ENCODE data around the gene KLF6. TPM values are rescaled to one million over a fixed set of nuclear protein-coding genes. Genes with fewer than 3 reads are reported as not detected.

The KLF6 gene
- total and polyA plus RNA-seq, 2 donors (not counting 1 experiment from before 2014, with no cell fraction given), result 175 to 921 TPM

DNA sequence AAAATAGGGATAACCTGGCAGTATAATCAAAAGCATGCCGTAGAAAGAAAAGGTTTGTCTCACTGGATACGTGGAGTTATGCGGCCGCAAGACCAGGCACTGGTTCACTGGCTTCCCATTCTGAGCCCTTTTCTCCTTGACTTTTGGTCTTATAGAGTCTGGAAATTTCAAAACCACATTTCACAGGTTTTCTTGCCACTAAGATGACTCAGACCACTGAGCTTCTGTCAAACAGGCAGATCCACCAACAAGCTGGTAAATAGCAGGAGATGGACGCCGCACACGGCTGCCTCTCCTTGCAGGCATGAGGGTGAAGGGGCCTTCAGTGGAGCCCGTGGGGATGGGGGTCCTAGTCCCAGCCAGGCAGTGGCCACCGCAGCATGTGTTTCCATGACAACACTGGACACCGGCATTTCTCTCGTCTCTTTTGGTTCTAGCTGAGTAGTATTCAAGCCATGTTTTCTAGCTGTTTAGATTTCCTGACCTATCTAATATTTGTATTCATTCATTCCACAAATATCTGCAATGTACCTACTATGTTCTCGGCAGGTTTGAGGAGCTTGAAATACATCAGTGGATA, 55.5 kb downstream of the KLF6 start:
- H3K79me2 ChIP-seq (ENCODE audit: control insufficient read depth, insufficient read depth, low read length), result no peaks in the 10 kb centered on the region
- TF ChIP-seq CTCF (IDR thresholded peaks at IDR 0.05), result no peak
- no peak for TF ChIP-seq EZH2 (IDR thresholded peaks at IDR 0.05; ENCODE audit: borderline replicate concordance, insufficient read depth, low read depth, low read length, poor library complexity, severe bottlenecking)
- no peak overlapping the region for H3K4me2 ChIP-seq (replicated peaks; ENCODE audit: low read depth, low read length, poor library complexity, severe bottlenecking)
- H3K27me3 ChIP-seq (replicated peaks in 1 of 4; ENCODE audit: control extremely low read depth in 1 of 4, control insufficient read depth in 3 of 4, insufficient read depth in 4 of 4, low read length in 3 of 4), result no peaks in the 10 kb centered on the region
- H3K9ac ChIP-seq (ENCODE audit: low read length), result no peak overlapping the region
- Mint-ChIP-seq H3K4me3 (no peak overlapping the region), H3K27ac (no peak overlapping the region), H3K4me1 (no peaks in the 10 kb centered on the region), H3K9me3 (ENCODE audit: insufficient read depth) (peaks cover 3% of the 10 kb centered on the region), H3K27me3 (peaks cover 7% of the 10 kb centered on the region)
- 86% methylated on average over 11 of the region's 12 CpGs for WGBS (ENCODE audit: insufficient coverage)
- H3K9me3 ChIP-seq (ENCODE audit: control extremely low read depth in 1 of 3, control insufficient read depth in 2 of 3, insufficient read depth in 1 of 3, low read length in 2 of 3), result peaks cover 0 to 5% (median 0%) of the 10 kb centered on the region in 3 donors
- intact Hi-C loops (cut with micrococcal nuclease), result no loop called here
- ChIA-PET CTCF (no interaction called here), POLR2A (interaction anchor here (0.7 kb wide), 1 partner anchor 224 kb away, joined by 4 read pairs; no protein-coding TSS in a partner anchor)
- H4K20me1 ChIP-seq (ENCODE audit: control insufficient read depth, insufficient read depth, low read length, poor library complexity, severe bottlenecking), result no peaks in the 10 kb centered on the region
- H2AFZ ChIP-seq (ENCODE audit: insufficient read depth, low read depth, low read length, poor library complexity, severe bottlenecking), result no peak overlapping the region
- no peaks in the 10 kb centered on the region for H3K36me3 ChIP-seq (replicated peaks in 1 of 2; ENCODE audit: control extremely low read depth in 1 of 2, control insufficient read depth in 1 of 2, extremely low read depth in 1 of 2, insufficient read depth in 2 of 2, low read length in 1 of 2)
- no peak overlapping the region for H3K4me3 ChIP-seq (ENCODE audit: control extremely low read depth in 1 of 5, extremely low read depth in 1 of 5, insufficient read depth in 1 of 5, low read depth in 2 of 5, low read length in 4 of 5)
- no peak for ATAC-seq (ENCODE audit: low read depth)
- H3K4me1 ChIP-seq (ENCODE audit: control insufficient read depth in 2 of 2, insufficient read depth in 2 of 2, low read length in 2 of 2), result no peaks in the 10 kb centered on the region
- no peak overlapping the region for H3K27ac ChIP-seq (ENCODE audit: low read length in 2 of 2)
- no peak for DNase-seq

GRCh38 chr10:3728563-3728962, 56.4 kb downstream of the KLF6 start:
- Histone ChIP-seq H3K4me2 (replicated peaks; ENCODE audit: low read depth, low read length, poor library complexity, severe bottlenecking) (no peak overlapping the region), H3K4me3 (ENCODE audit: control extremely low read depth in 1 of 5, extremely low read depth in 1 of 5, insufficient read depth in 1 of 5, low read depth in 2 of 5, low read length in 4 of 5) (no peak overlapping the region), H3K79me2 (ENCODE audit: control insufficient read depth, insufficient read depth, low read length) (no peaks in the 10 kb centered on the region), H3K9me3 (ENCODE audit: control extremely low read depth in 1 of 3, control insufficient read depth in 2 of 3, insufficient read depth in 1 of 3, low read length in 2 of 3) (peaks cover 0 to 5% (median 0%) of the 10 kb centered on the region in 3 donors), H2AFZ (ENCODE audit: insufficient read depth, low read depth, low read length, poor library complexity, severe bottlenecking) (no peak overlapping the region), H4K20me1 (ENCODE audit: control insufficient read depth, insufficient read depth, low read length, poor library complexity, severe bottlenecking) (no peaks in the 10 kb centered on the region), H3K27me3 (replicated peaks in 1 of 4; ENCODE audit: control extremely low read depth in 1 of 4, control insufficient read depth in 3 of 4, insufficient read depth in 4 of 4, low read length in 3 of 4) (no peaks in the 10 kb centered on the region), H3K27ac (ENCODE audit: low read length in 2 of 2) (no peak overlapping the region), H3K4me1 (ENCODE audit: control insufficient read depth in 2 of 2, insufficient read depth in 2 of 2, low read length in 2 of 2) (no peaks in the 10 kb centered on the region), H3K9ac (ENCODE audit: low read length) (no peak overlapping the region), H3K36me3 (replicated peaks in 1 of 2; ENCODE audit: control extremely low read depth in 1 of 2, control insufficient read depth in 1 of 2, extremely low read depth in 1 of 2, insufficient read depth in 2 of 2, low read length in 1 of 2) (no peaks in the 10 kb centered on the region)
- peaks cover 3% of the 10 kb centered on the region for H3K9me3 Mint-ChIP-seq (ENCODE audit: insufficient read depth)
- DNase-seq (no peak), ATAC-seq (ENCODE audit: low read depth) (no peak)
- H3K27ac Mint-ChIP-seq, result no peak overlapping the region
- H3K4me1 Mint-ChIP-seq, result no peaks in the 10 kb centered on the region
- H3K4me3 Mint-ChIP-seq, result no peak overlapping the region
- intact Hi-C loops (cut with micrococcal nuclease), result no loop called here
- ChIA-PET POLR2A (no interaction called here), CTCF (interaction anchor here (1.1 to 1.3 kb wide), 2 partner anchors 46 to 928 kb away, joined by 3 read pairs; no protein-coding TSS in a partner anchor)
- peaks cover 7% of the 10 kb centered on the region for H3K27me3 Mint-ChIP-seq
- WGBS (ENCODE audit: insufficient coverage), result 83% methylated on average over 1 of the region's 3 CpGs
- TF ChIP-seq CTCF (IDR thresholded peaks at IDR 0.05) (no peak), EZH2 (IDR thresholded peaks at IDR 0.05; ENCODE audit: borderline replicate concordance, insufficient read depth, low read depth, low read length, poor library complexity, severe bottlenecking) (no peak)
